Brain microvascular endothelial cell (primary cell): ENCODE results near the gene ZNF330.
"Not testable (repeated sequence)": the region's sequence is repeated elsewhere in the genome, so short reads cannot be mapped to it uniquely, and the experiment has no call there.

Experiments used
- DNase-seq: peaks from one replicate; pipeline ENCODE4 v3.0.0-alpha.2; 2020
- H3K27ac ChIP-seq: fragments of 250-450 bp; sonication (Bioruptor Pico); 2 replicates; pipeline ENCODE4 v1.5.1; 2020; ENCODE audit warnings: mild to moderate bottlenecking, moderate library complexity
- H3K27me3 ChIP-seq: fragments of 250-450 bp; sonication (Bioruptor Pico); replicated peaks from 2 replicates; pipeline ENCODE4 v1.5.1; 2020; ENCODE audit warnings: mild to moderate bottlenecking
- H3K36me3 ChIP-seq: fragments of 250-450 bp; sonication (Bioruptor Pico); replicated peaks from 2 replicates; pipeline ENCODE4 v1.5.1; 2020; ENCODE audit warnings: mild to moderate bottlenecking
- H3K4me3 ChIP-seq: 2 replicates; pipeline ENCODE4 v1.5.1; 2011; ENCODE audit warnings: low read depth, mild to moderate bottlenecking, control low read depth, low read length, moderate library complexity
- in situ Hi-C: cut with HindIII; loops from 2 replicates; pipeline ENCODE4 v1.10.0; 2017; ENCODE audit warnings: low sequenced_read_pairs, low pct_ligation_motif_present
- TF ChIP-seq, protein P1 (sequence below): IDR thresholded peaks from 2 replicates; pipeline ENCODE4 v1.5.1; 2011; ENCODE audit warnings: low read depth, mild to moderate bottlenecking, moderate library complexity, low read length, control low read depth, inconsistent platforms; ENCODE audit errors: missing control alignments

Gene ZNF330

DNA sequence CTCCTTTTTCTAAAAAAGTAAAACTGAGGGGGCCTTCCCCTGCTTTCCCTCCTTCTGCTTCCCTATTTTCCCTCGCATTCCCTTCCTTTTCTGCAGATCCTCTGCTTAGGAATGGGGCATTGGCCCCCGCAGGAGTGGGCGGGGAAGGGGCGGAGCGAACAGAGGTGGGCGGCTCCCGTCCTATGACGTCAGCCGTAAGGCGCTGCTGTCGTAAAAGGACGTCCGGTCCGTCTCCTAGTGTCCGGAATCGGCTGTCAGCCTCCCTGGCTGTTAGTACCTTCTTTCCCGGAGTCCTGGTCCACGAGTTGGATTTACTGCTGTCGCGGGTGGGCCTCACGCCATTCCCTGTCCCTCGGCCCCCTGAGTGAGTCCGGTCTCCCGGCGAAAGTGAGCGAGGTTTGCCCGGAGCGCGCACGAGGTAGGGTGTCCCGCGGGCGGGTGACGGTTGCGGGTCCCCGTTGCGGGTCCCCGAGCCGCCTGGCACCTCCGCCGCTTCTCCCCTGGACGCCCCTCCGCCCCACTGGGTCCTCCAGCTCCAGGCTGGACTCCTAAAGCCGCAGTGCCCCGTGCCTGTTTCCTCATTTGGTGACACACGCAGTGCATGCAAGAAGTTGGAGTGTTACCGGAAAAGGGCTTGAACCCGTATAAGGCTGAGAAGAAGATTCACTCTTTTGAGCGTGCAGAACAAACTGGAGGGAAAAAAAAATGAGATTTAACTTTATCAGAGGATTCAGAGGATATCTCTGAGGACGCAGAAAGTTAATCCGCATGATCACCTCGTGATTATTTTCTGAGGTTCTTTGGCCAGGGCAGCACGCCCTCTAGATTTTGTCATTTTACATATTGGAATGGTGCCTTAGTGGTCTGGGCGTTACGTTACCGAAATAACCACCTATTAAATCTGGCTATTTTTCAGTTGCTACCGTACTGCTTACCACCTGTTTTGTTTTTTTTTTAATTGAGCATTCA is at the start of gene ZNF330:
ZNF330 (plus strand) TSS at position 205 of the 969 bp plus-strand sequence. CDS start 1,477 bp downstream, outside the sequence.
- peak; percentile 88 for DNase-seq
- TF ChIP-seq, protein P1, sequence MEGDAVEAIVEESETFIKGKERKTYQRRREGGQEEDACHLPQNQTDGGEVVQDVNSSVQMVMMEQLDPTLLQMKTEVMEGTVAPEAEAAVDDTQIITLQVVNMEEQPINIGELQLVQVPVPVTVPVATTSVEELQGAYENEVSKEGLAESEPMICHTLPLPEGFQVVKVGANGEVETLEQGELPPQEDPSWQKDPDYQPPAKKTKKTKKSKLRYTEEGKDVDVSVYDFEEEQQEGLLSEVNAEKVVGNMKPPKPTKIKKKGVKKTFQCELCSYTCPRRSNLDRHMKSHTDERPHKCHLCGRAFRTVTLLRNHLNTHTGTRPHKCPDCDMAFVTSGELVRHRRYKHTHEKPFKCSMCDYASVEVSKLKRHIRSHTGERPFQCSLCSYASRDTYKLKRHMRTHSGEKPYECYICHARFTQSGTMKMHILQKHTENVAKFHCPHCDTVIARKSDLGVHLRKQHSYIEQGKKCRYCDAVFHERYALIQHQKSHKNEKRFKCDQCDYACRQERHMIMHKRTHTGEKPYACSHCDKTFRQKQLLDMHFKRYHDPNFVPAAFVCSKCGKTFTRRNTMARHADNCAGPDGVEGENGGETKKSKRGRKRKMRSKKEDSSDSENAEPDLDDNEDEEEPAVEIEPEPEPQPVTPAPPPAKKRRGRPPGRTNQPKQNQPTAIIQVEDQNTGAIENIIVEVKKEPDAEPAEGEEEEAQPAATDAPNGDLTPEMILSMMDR: peak; percentile 32
- no peaks in the 10 kb centered on the region for H3K36me3 ChIP-seq
- peak within 1 kb of the TSS; percentile 88 for H3K4me3 ChIP-seq
- H3K27me3 ChIP-seq: no peaks in the 10 kb centered on the region
- in situ Hi-C loops: no loop called here
- peak within 1 kb of the TSS; percentile 77 for H3K27ac ChIP-seq

DNA sequence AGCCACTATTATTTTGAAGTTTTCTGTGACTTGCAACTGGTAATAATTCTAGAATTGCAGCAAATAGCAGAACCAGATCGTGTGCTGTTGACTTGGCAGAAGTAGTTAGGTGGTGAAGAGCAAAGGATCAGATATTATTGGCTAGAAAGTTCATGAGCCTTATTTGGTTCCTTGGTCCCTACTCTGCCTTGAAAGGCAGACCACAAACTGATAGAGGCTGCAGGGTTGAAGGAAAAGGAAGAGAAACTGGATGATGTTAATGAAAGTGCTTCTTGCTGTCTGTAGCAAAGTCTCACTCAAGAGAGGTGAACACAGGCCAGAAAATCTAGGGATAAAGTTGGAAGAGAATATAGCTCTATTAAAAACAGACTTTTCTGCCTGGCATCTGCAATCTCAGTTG is 46.2 kb upstream of the ZNF330 start:
- no peaks in the 10 kb centered on the region for H3K36me3 ChIP-seq
- no peaks in the 10 kb centered on the region for H3K27me3 ChIP-seq
- TF ChIP-seq, protein P1: no peak
- no peak overlapping the region for H3K27ac ChIP-seq
- no peak overlapping the region for H3K4me3 ChIP-seq
- in situ Hi-C loops: no loop called here
- no peak for DNase-seq

DNA sequence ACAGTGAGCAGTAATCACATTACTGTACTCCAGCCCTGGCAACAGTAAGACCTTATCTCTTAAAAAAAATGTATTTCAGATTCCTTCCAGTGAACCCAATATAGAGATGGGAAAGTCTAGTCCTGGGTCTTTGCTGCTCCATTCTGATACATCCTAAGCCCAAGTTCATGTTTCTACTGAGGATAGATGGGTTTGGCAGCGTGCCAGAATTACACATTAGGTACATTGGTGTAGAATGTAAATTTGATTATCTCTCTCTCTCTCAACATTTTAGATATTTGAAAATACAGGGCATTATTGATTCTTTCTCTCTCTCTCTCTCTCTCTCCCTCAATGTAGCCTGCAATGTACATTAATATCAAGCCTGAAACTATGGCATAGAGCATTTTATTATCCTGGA is 43.5 kb upstream of the ZNF330 start:
- DNase-seq: no peak
- TF ChIP-seq, protein P1: no peak
- in situ Hi-C loops: no loop called here
- Histone ChIP-seq H3K36me3 (no peaks in the 10 kb centered on the region), H3K4me3 (no peak overlapping the region), H3K27ac (no peak overlapping the region), H3K27me3 (no peaks in the 10 kb centered on the region)

DNA sequence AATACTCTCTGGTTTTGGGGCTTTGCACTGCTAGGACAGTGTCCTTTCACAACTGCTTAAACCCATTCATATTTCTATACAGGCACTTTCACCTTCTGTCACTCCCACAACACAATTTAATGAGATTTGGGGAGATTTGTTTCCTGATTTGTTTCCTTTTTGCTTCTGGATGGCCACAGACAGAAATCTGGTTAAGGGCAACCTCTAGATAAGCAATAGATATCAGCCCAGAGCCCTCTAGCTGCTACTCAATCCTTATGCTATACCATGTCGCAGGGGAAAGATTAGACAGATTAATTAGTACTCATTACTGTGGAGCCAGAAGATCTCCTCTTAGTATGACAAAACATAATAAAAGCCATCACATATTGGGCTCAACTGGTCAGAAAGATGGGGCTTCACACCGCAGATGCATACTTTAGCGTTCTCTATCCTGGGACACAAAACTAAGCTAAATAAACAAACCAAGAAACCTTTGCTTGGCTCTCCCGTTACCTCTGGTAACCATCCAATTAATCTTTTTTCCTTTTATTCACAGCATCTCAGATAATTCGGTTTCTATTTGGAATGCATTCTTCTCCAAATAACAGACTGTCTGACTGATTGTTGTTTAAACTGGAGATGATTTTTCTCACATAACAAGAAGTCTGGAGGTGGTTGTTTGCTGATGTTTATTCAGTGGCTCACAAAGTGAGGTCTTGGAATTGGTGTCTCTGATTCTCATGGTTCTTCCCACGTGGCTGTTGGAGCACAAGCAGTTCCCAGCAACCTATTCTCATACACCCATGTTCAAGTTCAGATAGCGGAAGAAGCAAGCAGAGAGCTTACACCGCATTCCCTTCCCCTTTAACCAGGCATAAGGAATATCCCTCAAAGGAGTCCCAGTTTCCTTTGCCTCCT is 41.0 kb upstream of the ZNF330 start:
- H3K36me3 ChIP-seq: no peaks in the 10 kb centered on the region
- H3K4me3 ChIP-seq: no peak overlapping the region
- TF ChIP-seq, protein P1: no peak
- no peak overlapping the region for H3K27ac ChIP-seq
- in situ Hi-C loops: no loop called here
- H3K27me3 ChIP-seq: no peaks in the 10 kb centered on the region
- DNase-seq: no peak

DNA sequence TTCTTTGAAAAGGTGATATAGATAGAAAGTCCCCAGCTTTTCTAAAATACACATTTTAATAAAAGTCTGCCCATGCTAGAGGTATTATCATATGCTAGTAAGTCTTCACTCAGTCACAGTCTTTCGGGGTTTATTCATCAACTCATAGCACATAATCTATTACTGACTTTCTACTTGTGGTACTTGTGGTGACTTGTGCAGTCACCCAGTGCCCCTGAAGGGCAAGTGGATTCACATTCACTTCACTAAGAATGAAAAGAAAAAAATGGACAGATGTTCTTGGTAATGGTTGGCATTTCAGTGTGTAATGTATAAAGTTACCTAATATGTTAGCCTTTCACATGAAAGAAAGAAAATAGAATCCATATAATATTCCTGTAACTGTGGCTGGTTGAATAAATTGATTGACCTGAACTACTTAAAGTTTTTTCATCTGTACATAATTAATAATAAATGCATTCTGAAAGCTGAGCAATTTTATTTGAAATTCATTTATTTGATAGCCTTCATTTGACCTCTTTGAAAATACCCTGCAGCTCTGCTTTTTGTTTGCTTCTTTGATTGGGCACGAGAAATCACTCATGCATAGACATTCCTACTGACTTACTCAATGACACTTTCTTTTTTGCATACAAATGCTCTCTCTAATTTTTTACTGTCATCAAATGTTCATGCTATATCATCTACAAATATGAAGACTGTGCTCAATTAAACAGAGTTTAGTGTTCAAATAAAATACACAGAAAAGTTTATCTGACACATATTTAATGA is 39.5 kb upstream of the ZNF330 start:
- DNase-seq: no peak
- H3K4me3 ChIP-seq: no peak overlapping the region
- TF ChIP-seq, protein P1: no peak
- H3K36me3 ChIP-seq: no peaks in the 10 kb centered on the region
- H3K27me3 ChIP-seq: no peaks in the 10 kb centered on the region
- no peak overlapping the region for H3K27ac ChIP-seq
- in situ Hi-C loops: no loop called here

DNA sequence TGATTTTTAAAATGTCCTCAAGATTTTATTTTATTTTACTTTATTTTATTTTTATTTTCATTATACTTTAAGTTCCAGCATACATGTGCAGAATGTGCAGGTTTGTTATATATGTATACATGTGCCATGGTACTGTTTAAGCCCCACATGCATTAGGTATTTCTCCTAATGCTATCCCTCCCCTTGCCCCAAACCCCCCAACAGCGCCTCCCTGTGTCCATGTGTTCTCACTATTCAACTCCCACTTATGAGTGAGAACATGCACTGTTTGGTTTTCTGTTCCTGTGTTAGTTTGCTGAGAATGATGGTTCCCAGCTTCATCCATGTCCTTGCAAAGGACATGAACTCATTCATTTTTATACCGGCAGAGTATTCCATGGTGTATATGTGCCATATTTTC is 37.2 kb upstream of the ZNF330 start:
- H3K36me3 ChIP-seq, H3K27me3 ChIP-seq, DNase-seq, in situ Hi-C loops, H3K4me3 ChIP-seq, H3K27ac ChIP-seq: not testable (repeated sequence)
